ENCODE measurements around the gene PJA2. TPM values are rescaled to one million over a fixed set of nuclear protein-coding genes. Genes with fewer than 3 reads are reported as not detected.

Gene PJA2
- total and polyA plus RNA-seq, 2 of the 8 experiments (the other 6 are each of a cell fraction or from before 2014, with no cell fraction given), result 15.3 to 47.7 TPM

DNA sequence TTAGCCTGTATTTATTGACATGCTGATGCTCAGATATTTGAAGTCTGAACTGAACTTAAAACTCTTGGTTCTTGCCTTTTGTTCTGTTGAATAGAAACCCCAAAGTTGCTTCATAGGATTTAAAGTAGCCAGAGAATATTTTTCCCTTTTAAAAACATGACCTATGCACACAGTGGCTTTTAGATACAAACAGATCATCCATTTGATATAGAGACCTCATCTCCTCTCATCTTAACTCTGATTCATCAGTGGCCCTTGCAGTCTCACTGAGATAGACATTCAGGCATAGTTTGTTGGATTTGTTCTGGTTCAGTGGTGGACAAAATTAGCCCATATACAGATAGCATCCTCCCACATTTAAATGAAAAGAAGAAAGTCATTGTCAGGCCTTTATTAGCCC, 43.5 kb upstream of the PJA2 start:
- Histone ChIP-seq H3K23me2 (ENCODE audit: low read depth, low read length) (no peaks in the 10 kb centered on the region), H3K18ac (ENCODE audit: extremely low read depth, low read length) (no peak overlapping the region), H3K79me2 (ENCODE audit: control insufficient read depth in 1 of 2, insufficient read depth in 2 of 2, low read length in 2 of 2) (no peaks in the 10 kb centered on the region), H3K14ac (ENCODE audit: insufficient read length) (no peak overlapping the region), H3K27me3 (replicated peaks in 1 of 4; ENCODE audit: control insufficient read depth in 3 of 4, extremely low read depth in 1 of 4, insufficient read depth in 3 of 4, low read length in 3 of 4) (no peaks in the 10 kb centered on the region), H2AK5ac (ENCODE audit: low read depth, low read length) (no peak overlapping the region), H2BK5ac (ENCODE audit: low read depth, low read length) (no peak overlapping the region), H2BK20ac (ENCODE audit: low read length) (no peak overlapping the region), H3K4ac (replicated peaks; ENCODE audit: insufficient read length, low read depth, low read length) (no peak overlapping the region), H2BK15ac (ENCODE audit: low read length) (no peak overlapping the region), H2AFZ (ENCODE audit: low read length) (no peak overlapping the region), H3K79me1 (ENCODE audit: low read depth, low read length) (no peaks in the 10 kb centered on the region), H4K5ac (ENCODE audit: insufficient read length, low read depth, low read length) (no peak overlapping the region), H2BK120ac (replicated peaks; ENCODE audit: low read depth, low read length) (no peak overlapping the region), H3K9ac (replicated peaks in 1 of 4; ENCODE audit: extremely low read depth in 1 of 4, low read depth in 3 of 4, low read length in 3 of 4) (no peak overlapping the region), H3K4me3 (ENCODE audit: extremely low read depth in 1 of 4, insufficient read depth in 2 of 4, low read depth in 3 of 4, low read length in 4 of 4) (no peak overlapping the region), H3K27ac (ENCODE audit: low read depth, low read length) (no peak overlapping the region), H4K91ac (replicated peaks; ENCODE audit: insufficient read length, low read length) (no peak overlapping the region), H4K20me1 (replicated peaks in 1 of 2; ENCODE audit: control insufficient read depth in 1 of 2, insufficient read depth in 2 of 2, low read length in 2 of 2) (no peaks in the 10 kb centered on the region), H3K4me1 (replicated peaks in 1 of 4; ENCODE audit: control insufficient read depth in 3 of 4, insufficient read depth in 4 of 4, low read length in 3 of 4) (0 out of 7 replicates have a peak, but pooled peaks cover 0 to 3% (median 0%) of the 10 kb centered on the region in 4 experiments), H4K8ac (ENCODE audit: extremely low read depth, insufficient read depth, low read length) (no peak overlapping the region), H3K23ac (ENCODE audit: insufficient read length) (no peak overlapping the region), H3K4me2 (ENCODE audit: insufficient read depth in 1 of 2, low read depth in 2 of 2, low read length in 2 of 2) (no peak overlapping the region), H2BK12ac (ENCODE audit: low read depth, low read length) (no peak overlapping the region), H3K9me3 (ENCODE audit: insufficient read depth in 2 of 2, low read depth in 1 of 2, low read length in 1 of 2) (peaks cover 9 to 10% of the 10 kb centered on the region in 2 experiments; a peak in 2 of 4 replicates), H3K56ac (replicated peaks; ENCODE audit: insufficient read length, low read depth, low read length) (no peak overlapping the region), H3K36me3 (ENCODE audit: control insufficient read depth in 2 of 4, insufficient read depth in 4 of 4, low read length in 3 of 4) (no peaks in the 10 kb centered on the region)
- FAIRE-seq (no peak), DNase-seq (ENCODE audit: low read depth in 1 of 2, low spot score in 2 of 2) (no peak)
- ChIA-PET CTCF (ENCODE audit: partially characterized antibody) (interaction anchor here (1.6 kb wide), 1 partner anchor 14 kb away, joined by 4 read pairs; no protein-coding TSS in a partner anchor), POLR2A (ENCODE audit: partially characterized antibody) (no interaction called here)
- TF ChIP-seq, protein P1, sequence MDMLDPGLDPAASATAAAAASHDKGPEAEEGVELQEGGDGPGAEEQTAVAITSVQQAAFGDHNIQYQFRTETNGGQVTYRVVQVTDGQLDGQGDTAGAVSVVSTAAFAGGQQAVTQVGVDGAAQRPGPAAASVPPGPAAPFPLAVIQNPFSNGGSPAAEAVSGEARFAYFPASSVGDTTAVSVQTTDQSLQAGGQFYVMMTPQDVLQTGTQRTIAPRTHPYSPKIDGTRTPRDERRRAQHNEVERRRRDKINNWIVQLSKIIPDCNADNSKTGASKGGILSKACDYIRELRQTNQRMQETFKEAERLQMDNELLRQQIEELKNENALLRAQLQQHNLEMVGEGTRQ (IDR thresholded peaks at IDR 0.05; ENCODE audit: low read length), result no peak
- TF ChIP-seq PHF8 (conservative IDR thresholded peaks at IDR 0.05; ENCODE audit: low read depth, low read length) (no peak), RBBP5 (IDR thresholded peaks at IDR 0.05; ENCODE audit: borderline replicate concordance, low read depth, low read length) (no peak), NRF1 (IDR thresholded peaks at IDR 0.05; ENCODE audit: low read depth, low read length) (no peak), CHD2 (IDR thresholded peaks at IDR 0.05; ENCODE audit: low read length) (no peak), CBX8 (IDR thresholded peaks at IDR 0.05; ENCODE audit: borderline replicate concordance, low read depth, low read length) (no peak), CBX5 (IDR thresholded peaks at IDR 0.05; ENCODE audit: low read depth, low read length) (no peak), SRF (IDR thresholded peaks at IDR 0.05; ENCODE audit: low read depth, low read length) (no peak), EP300 (IDR thresholded peaks at IDR 0.05; ENCODE audit: borderline replicate concordance in 1 of 2, low read depth in 2 of 2, low read length in 2 of 2) (no peak), RAD21 (IDR thresholded peaks at IDR 0.05 in 1 of 2, conservative IDR thresholded peaks at IDR 0.05 in 1 of 2; ENCODE audit: low read depth in 2 of 2, low read length in 2 of 2) (no peak), RFX5 (IDR thresholded peaks at IDR 0.05; ENCODE audit: borderline replicate concordance, low read depth, low read length) (no peak), HDAC6 (IDR thresholded peaks at IDR 0.05; ENCODE audit: low read depth, low read length) (no peak), MAFK (IDR thresholded peaks at IDR 0.05; ENCODE audit: low read depth, low read length) (no peak), BACH1 (IDR thresholded peaks at IDR 0.05; ENCODE audit: low read length) (no peak)

Data from H1 (cell line).